ENCODE data around the gene SERPINA5.

The SERPINA5 gene

GRCh38 chr14:94558842-94559241 lies 22.4 kb upstream of the SERPINA5 start (continued):
- no peak for TF ChIP-seq ZNF266 (tag by site-specific recombination; IDR thresholded peaks at IDR 0.05; ENCODE audit: low read depth)
- no peak for TF ChIP-seq ZBTB48 (tag by site-specific recombination; IDR thresholded peaks at IDR 0.05)

- Histone ChIP-seq H3K27ac (ENCODE audit: extremely low read depth, low read depth, low read length) (no peak overlapping the region), H3K9me3 (ENCODE audit: control insufficient read depth, insufficient read depth, low read depth, low read length) (no peaks in the 10 kb centered on the region), H3K36me3 (ENCODE audit: control insufficient read depth in 2 of 2, insufficient read depth in 1 of 2, low read length in 2 of 2) (no peaks in the 10 kb centered on the region), H3K4me1 (ENCODE audit: control insufficient read depth, insufficient read depth, low read length) (no peaks in the 10 kb centered on the region), H3K4me3 (ENCODE audit: low read depth, low read length) (no peak overlapping the region)
- ChIA-PET CTCF (interaction anchor here (0.9 to 2.7 kb wide), 4 partner anchors 10 to 33 kb away, joined by 4 to 13 read pairs (median 8); no protein-coding TSS in a partner anchor), POLR2A (no interaction called here)
- no peak for TF ChIP-seq CTCF (tag by site-specific recombination; IDR thresholded peaks at IDR 0.05)
Observed at GRCh38 chr14:94559638-94560290, 21.5 kb upstream of the SERPINA5 start.

- Histone ChIP-seq H3K4me3 (ENCODE audit: low read depth, low read length) (no peak overlapping the region), H3K9me3 (ENCODE audit: control insufficient read depth, insufficient read depth, low read depth, low read length) (no peaks in the 10 kb centered on the region), H3K36me3 (ENCODE audit: control insufficient read depth in 2 of 2, insufficient read depth in 1 of 2, low read length in 2 of 2) (no peaks in the 10 kb centered on the region), H3K27ac (ENCODE audit: extremely low read depth, low read depth, low read length) (no peak overlapping the region), H3K4me1 (ENCODE audit: control insufficient read depth, insufficient read depth, low read length) (no peaks in the 10 kb centered on the region)
- ChIA-PET POLR2A (no interaction called here), CTCF (interaction anchor here (1.5 to 2.6 kb wide), 2 partner anchors 10 to 11 kb away, joined by 4 to 13 read pairs; no protein-coding TSS in a partner anchor)
- TF ChIP-seq TRIM28 (IDR thresholded peaks at IDR 0.05; ENCODE audit: borderline replicate concordance, low read length), result no peak
- no peak for TF ChIP-seq ZNF214 (tag by site-specific recombination; IDR thresholded peaks at IDR 0.05; ENCODE audit: borderline replicate concordance)
- no peak for TF ChIP-seq ZNF169 (tag by site-specific recombination; IDR thresholded peaks at IDR 0.05)
- TF ChIP-seq ZSCAN30 (tag by site-specific recombination; IDR thresholded peaks at IDR 0.05), result no peak
- TF ChIP-seq PRDM4 (tag by site-specific recombination; IDR thresholded peaks at IDR 0.05), result no peak
- no peak for TF ChIP-seq KLF1 (tag by site-specific recombination; IDR thresholded peaks at IDR 0.05)
- no peak for TF ChIP-seq ZNF514 (tag by site-specific recombination; IDR thresholded peaks at IDR 0.05)
- no peak for TF ChIP-seq ZFP37 (tag by site-specific recombination; IDR thresholded peaks at IDR 0.05)
- TF ChIP-seq KLF10 (tag by site-specific recombination; IDR thresholded peaks at IDR 0.05), result no peak
- no peak for TF ChIP-seq ZSCAN5A (tag by site-specific recombination; IDR thresholded peaks at IDR 0.05)
Observed at GRCh38 chr14:94560291-94560665, 20.9 kb upstream of the SERPINA5 start.

All from HEK293 (cell line).